HEK293T (cell line): Measurements from ENCODE around the gene SH3BP5.

Experiments
- BHLHE40 ChIP-seq: fragments of 450-650 bp; IDR thresholded peaks from 2 replicates; pipeline ENCODE4 v1.6.1; 2016; ENCODE audit warnings: mild to moderate bottlenecking, moderate library complexity, borderline replicate concordance
- CTBP1 ChIP-seq: fragments of 450-650 bp; IDR thresholded peaks from 2 replicates; pipeline ENCODE4 v1.6.1; 2016; ENCODE audit warnings: borderline replicate concordance
- FOXA1 ChIP-seq: fragments of 450-650 bp; IDR thresholded peaks from 2 replicates; pipeline ENCODE4 v1.6.1; 2016; ENCODE audit warnings: mild to moderate bottlenecking
- FOXM1 ChIP-seq: fragments of 450-650 bp; IDR thresholded peaks from 2 replicates; pipeline ENCODE4 v1.6.1; 2017; ENCODE audit warnings: mild to moderate bottlenecking, borderline replicate concordance
- L3MBTL2 ChIP-seq: fragments of 450-650 bp; conservative IDR thresholded peaks from 2 replicates; pipeline ENCODE4 v1.6.1; 2016; ENCODE audit warnings: mild to moderate bottlenecking
- LEF1 ChIP-seq: fragments of 450-650 bp; IDR thresholded peaks from 2 replicates; pipeline ENCODE4 v1.6.1; 2017; ENCODE audit warnings: mild to moderate bottlenecking, borderline replicate concordance
- NFRKB ChIP-seq: fragments of 450-650 bp; IDR thresholded peaks from 2 replicates; pipeline ENCODE4 v1.6.1; 2016; ENCODE audit warnings: mild to moderate bottlenecking, moderate library complexity
- SP1 ChIP-seq: fragments of 450-650 bp; IDR thresholded peaks from 2 replicates; pipeline ENCODE4 v1.6.1; 2017
- SUZ12 ChIP-seq: fragments of 450-650 bp; IDR thresholded peaks from 2 replicates; pipeline ENCODE4 v1.6.1; 2016; ENCODE audit warnings: mild to moderate bottlenecking
- TARDBP ChIP-seq: fragments of 450-650 bp; IDR thresholded peaks from 2 replicates; pipeline ENCODE4 v1.6.1; 2016

- no peak for TF ChIP-seq BHLHE40
- no peak for TF ChIP-seq CTBP1
- no peak for TF ChIP-seq LEF1
- no peak for TF ChIP-seq L3MBTL2
- no peak for TF ChIP-seq SUZ12
- no peak for TF ChIP-seq TARDBP
- TF ChIP-seq SP1 = no peak
- no peak for TF ChIP-seq FOXM1
- TF ChIP-seq FOXA1 = no peak
- TF ChIP-seq NFRKB = no peak
These were observed 4.4 kb downstream of the SH3BP5 start for GRCh38 chr3:15327941-15328340.
